ENCODE results near the gene ABCC1. TPM values are rescaled to one million over a fixed set of nuclear protein-coding genes. Genes with fewer than 3 reads are reported as not detected.

The ABCC1 gene
- polyA plus RNA-seq, 1 donor from 2014 or later = 3.0 TPM

DNA sequence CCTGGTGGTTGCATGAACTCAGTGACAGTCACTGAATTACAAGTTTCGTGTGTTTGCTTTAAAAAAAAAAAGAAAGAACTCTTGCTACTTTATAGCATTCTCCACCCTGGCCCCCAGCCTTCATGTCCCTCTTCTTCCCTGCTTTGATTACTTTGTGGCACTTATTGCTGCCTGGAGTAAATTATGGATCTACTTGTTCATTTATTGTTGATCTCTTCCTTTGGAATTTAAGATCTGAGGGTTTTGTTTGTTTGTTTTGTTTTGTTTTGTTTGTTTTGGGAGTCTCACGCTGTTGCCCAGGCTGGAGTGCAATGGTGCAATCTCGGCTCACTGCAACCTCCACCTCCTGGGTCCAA, 147.4 kb downstream of the ABCC1 start:
- no peaks in the 10 kb centered on the region for H3K9me3 ChIP-seq (ENCODE audit: low read length)
- no peak overlapping the region for H3K4me3 ChIP-seq (ENCODE audit: low read length)
- no peaks in the 10 kb centered on the region for H3K79me2 ChIP-seq (replicated peaks; ENCODE audit: insufficient read depth, low read length)
- no peak overlapping the region for H2AFZ ChIP-seq (ENCODE audit: low read depth, low read length)
- no peak overlapping the region for H3K27ac ChIP-seq (ENCODE audit: low read length)
- no peaks in the 10 kb centered on the region for H3F3A ChIP-seq (ENCODE audit: insufficient read depth, low read length, poor library complexity, severe bottlenecking)
- H3K4me2 ChIP-seq (ENCODE audit: low read length) = no peak overlapping the region
- H3K27me3 ChIP-seq (ENCODE audit: insufficient read depth, low read depth, low read length) = no peaks in the 10 kb centered on the region
- no peak overlapping the region for H3K9ac ChIP-seq (ENCODE audit: low read length)
- H3K9me2 ChIP-seq (ENCODE audit: insufficient read depth, low read length) = no peaks in the 10 kb centered on the region
- no peaks in the 10 kb centered on the region for H4K20me1 ChIP-seq (ENCODE audit: insufficient read depth)
- no peaks in the 10 kb centered on the region for H3K36me3 ChIP-seq (ENCODE audit: insufficient read depth, low read length)
- no peak for TF ChIP-seq TAF1 (IDR thresholded peaks at IDR 0.05; ENCODE audit: low read depth)
- no peak for TF ChIP-seq EZH2 (IDR thresholded peaks at IDR 0.05; ENCODE audit: borderline replicate concordance, insufficient read depth, low read length, poor library complexity, severe bottlenecking)
- TF ChIP-seq EP300 (conservative IDR thresholded peaks at IDR 0.05; ENCODE audit: poor library complexity, severe bottlenecking) = no peak
- TF ChIP-seq, protein P1, sequence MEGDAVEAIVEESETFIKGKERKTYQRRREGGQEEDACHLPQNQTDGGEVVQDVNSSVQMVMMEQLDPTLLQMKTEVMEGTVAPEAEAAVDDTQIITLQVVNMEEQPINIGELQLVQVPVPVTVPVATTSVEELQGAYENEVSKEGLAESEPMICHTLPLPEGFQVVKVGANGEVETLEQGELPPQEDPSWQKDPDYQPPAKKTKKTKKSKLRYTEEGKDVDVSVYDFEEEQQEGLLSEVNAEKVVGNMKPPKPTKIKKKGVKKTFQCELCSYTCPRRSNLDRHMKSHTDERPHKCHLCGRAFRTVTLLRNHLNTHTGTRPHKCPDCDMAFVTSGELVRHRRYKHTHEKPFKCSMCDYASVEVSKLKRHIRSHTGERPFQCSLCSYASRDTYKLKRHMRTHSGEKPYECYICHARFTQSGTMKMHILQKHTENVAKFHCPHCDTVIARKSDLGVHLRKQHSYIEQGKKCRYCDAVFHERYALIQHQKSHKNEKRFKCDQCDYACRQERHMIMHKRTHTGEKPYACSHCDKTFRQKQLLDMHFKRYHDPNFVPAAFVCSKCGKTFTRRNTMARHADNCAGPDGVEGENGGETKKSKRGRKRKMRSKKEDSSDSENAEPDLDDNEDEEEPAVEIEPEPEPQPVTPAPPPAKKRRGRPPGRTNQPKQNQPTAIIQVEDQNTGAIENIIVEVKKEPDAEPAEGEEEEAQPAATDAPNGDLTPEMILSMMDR (IDR thresholded peaks at IDR 0.05; ENCODE audit: poor library complexity, severe bottlenecking) = no peak
- TF ChIP-seq, protein P2, sequence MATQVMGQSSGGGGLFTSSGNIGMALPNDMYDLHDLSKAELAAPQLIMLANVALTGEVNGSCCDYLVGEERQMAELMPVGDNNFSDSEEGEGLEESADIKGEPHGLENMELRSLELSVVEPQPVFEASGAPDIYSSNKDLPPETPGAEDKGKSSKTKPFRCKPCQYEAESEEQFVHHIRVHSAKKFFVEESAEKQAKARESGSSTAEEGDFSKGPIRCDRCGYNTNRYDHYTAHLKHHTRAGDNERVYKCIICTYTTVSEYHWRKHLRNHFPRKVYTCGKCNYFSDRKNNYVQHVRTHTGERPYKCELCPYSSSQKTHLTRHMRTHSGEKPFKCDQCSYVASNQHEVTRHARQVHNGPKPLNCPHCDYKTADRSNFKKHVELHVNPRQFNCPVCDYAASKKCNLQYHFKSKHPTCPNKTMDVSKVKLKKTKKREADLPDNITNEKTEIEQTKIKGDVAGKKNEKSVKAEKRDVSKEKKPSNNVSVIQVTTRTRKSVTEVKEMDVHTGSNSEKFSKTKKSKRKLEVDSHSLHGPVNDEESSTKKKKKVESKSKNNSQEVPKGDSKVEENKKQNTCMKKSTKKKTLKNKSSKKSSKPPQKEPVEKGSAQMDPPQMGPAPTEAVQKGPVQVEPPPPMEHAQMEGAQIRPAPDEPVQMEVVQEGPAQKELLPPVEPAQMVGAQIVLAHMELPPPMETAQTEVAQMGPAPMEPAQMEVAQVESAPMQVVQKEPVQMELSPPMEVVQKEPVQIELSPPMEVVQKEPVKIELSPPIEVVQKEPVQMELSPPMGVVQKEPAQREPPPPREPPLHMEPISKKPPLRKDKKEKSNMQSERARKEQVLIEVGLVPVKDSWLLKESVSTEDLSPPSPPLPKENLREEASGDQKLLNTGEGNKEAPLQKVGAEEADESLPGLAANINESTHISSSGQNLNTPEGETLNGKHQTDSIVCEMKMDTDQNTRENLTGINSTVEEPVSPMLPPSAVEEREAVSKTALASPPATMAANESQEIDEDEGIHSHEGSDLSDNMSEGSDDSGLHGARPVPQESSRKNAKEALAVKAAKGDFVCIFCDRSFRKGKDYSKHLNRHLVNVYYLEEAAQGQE (IDR thresholded peaks at IDR 0.05; ENCODE audit: borderline replicate concordance) = no peak
- no peak for TF ChIP-seq SMC3 (conservative IDR thresholded peaks at IDR 0.05; ENCODE audit: poor library complexity)

DNA sequence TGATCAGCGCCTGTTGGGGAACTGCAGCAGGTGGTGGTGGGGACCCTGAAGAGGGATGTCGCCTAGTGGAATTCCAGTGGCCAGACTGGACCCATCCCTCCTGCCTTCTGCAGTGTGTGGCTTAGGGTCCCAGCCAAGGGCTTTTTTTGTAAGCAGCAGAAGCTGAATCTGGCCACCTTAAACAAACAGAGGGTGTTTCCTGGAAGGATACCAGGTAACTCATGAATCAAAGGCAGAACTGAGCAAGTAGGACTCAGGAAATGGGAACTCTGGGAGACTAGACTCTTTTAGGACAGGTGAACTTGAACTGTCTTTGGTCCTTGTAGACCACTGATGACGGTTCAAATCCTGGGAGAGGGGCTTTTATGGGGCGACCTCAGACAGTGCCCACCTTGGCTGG, 149.9 kb downstream of the ABCC1 start:
- H3K79me2 ChIP-seq (replicated peaks; ENCODE audit: insufficient read depth, low read length) = no peaks in the 10 kb centered on the region
- H4K20me1 ChIP-seq (ENCODE audit: insufficient read depth) = no peaks in the 10 kb centered on the region
- no peaks in the 10 kb centered on the region for H3K9me2 ChIP-seq (ENCODE audit: insufficient read depth, low read length)
- no peaks in the 10 kb centered on the region for H3K9me3 ChIP-seq (ENCODE audit: low read length)
- no peaks in the 10 kb centered on the region for H3K27me3 ChIP-seq (ENCODE audit: insufficient read depth, low read depth, low read length)
- H3K4me2 ChIP-seq (ENCODE audit: low read length) = no peak overlapping the region
- H3K27ac ChIP-seq (ENCODE audit: low read length) = no peak overlapping the region
- no peak overlapping the region for H3K4me3 ChIP-seq (ENCODE audit: low read length)
- H3F3A ChIP-seq (ENCODE audit: insufficient read depth, low read length, poor library complexity, severe bottlenecking) = no peaks in the 10 kb centered on the region
- TF ChIP-seq, protein P2 (IDR thresholded peaks at IDR 0.05; ENCODE audit: borderline replicate concordance) = no peak
- TF ChIP-seq MXI1 (conservative IDR thresholded peaks at IDR 0.05; ENCODE audit: poor library complexity, severe bottlenecking) (no peak), RAD21 (conservative IDR thresholded peaks at IDR 0.05) (no peak), TAF1 (IDR thresholded peaks at IDR 0.05; ENCODE audit: low read depth) (no peak), EP300 (conservative IDR thresholded peaks at IDR 0.05; ENCODE audit: poor library complexity, severe bottlenecking) (no peak), SMC3 (conservative IDR thresholded peaks at IDR 0.05; ENCODE audit: poor library complexity) (no peak), POLR2AphosphoS5 (IDR thresholded peaks at IDR 0.05) (no peak), EZH2 (IDR thresholded peaks at IDR 0.05; ENCODE audit: borderline replicate concordance, insufficient read depth, low read length, poor library complexity, severe bottlenecking) (no peak)
- TF ChIP-seq, protein P1 (IDR thresholded peaks at IDR 0.05; ENCODE audit: poor library complexity, severe bottlenecking) = no peak
- H3K9ac ChIP-seq (ENCODE audit: low read length) = no peak overlapping the region
- H3K36me3 ChIP-seq (ENCODE audit: insufficient read depth, low read length) = no peaks in the 10 kb centered on the region
- no peak overlapping the region for H2AFZ ChIP-seq (ENCODE audit: low read depth, low read length)
